CD4-positive, alpha-beta T cell (primary cell): ENCODE measurements around the gene KIF21A. TPM values are rescaled to one million over a fixed set of nuclear protein-coding genes. Genes with fewer than 3 reads are reported as not detected.
A peak's percentile ranks its signal among the peaks of the same experiment; 100 is the strongest.

Source experiments
- ATAC-seq: fragments of 200-7000 bp; cut with Tn5 transposase; one replicate; pipeline ENCODE4 v1.10.0; 2022; ENCODE audit warnings: mild to moderate bottlenecking; ENCODE audit not compliant: poor library complexity
- CTCF ChIA-PET: fragments of 350-600 bp; sonication (Branson Sonifier 250); formaldehyde crosslinking; loops from one replicate; lab custom pipeline; 2021; ENCODE audit warnings: antibody characterized with exemption, inconsistent platforms; lab: Charles Lee
- POLR2A ChIA-PET: fragments of 350-600 bp; sonication (Branson Sonifier 250); formaldehyde crosslinking; loops from one replicate; lab custom pipeline; 2021; ENCODE audit warnings: antibody characterized with exemption, inconsistent platforms; lab: Charles Lee
- DNase-seq, 14 experiments: peaks; one replicate each; pipeline ENCODE4 v3.0.0-alpha.2; 2013 to 2020; ENCODE audit warnings: mixed read lengths in 2 of 14
- H3K27ac ChIP-seq, 2 donors: one replicate each; pipeline versions ENCODE4 v1.5.1 to v1.7.0; 2013; ENCODE audit warnings: low read length in 2 of 2, low read depth in 1 of 2, mild to moderate bottlenecking in 1 of 2
- H3K27me3 ChIP-seq, 2 experiments: 1 replicate in 1 of 2; 2 replicates in 1 of 2; pipeline versions ENCODE4 v1.6.1 to v1.7.0; 2013; ENCODE audit warnings: low read length in 2 of 2, control low read depth in 1 of 2, mild to moderate bottlenecking in 1 of 2, moderate library complexity in 1 of 2; ENCODE audit not compliant: insufficient read depth in 2 of 2, control insufficient read depth in 1 of 2
- H3K36me3 ChIP-seq: one replicate; pipeline ENCODE4 v1.6.1; 2013; ENCODE audit warnings: low read length, control low read depth; ENCODE audit not compliant: insufficient read depth
- H3K4me1 ChIP-seq: one replicate; pipeline ENCODE4 v1.6.1; 2013; ENCODE audit warnings: low read length, control low read depth; ENCODE audit not compliant: insufficient read depth
- H3K4me3 ChIP-seq: one replicate; pipeline ENCODE4 v1.5.1; 2013; ENCODE audit warnings: mild to moderate bottlenecking, low read length, moderate library complexity
- H3K9me3 ChIP-seq, 2 experiments: 1 replicate in 1 of 2; 2 replicates in 1 of 2; pipeline versions ENCODE4 v1.6.1 to v1.7.0; 2013; ENCODE audit warnings: low read length in 2 of 2, mild to moderate bottlenecking in 2 of 2, control low read depth in 1 of 2, moderate library complexity in 1 of 2; ENCODE audit not compliant: control insufficient read depth in 1 of 2, insufficient read depth in 1 of 2
- H3K27ac Mint-ChIP-seq: one replicate; pipeline ENCODE4 v1.8.0; 2020; ENCODE audit warnings: mixed read lengths
- H3K27me3 Mint-ChIP-seq: one replicate; pipeline ENCODE4 v1.8.0; 2021; ENCODE audit warnings: mixed read lengths
- H3K36me3 Mint-ChIP-seq: one replicate; pipeline ENCODE4 v1.8.0; 2021; ENCODE audit warnings: low read depth, mixed read lengths
- H3K4me1 Mint-ChIP-seq: one replicate; pipeline ENCODE4 v1.8.0; 2021; ENCODE audit warnings: low read depth, mixed read lengths
- H3K4me3 Mint-ChIP-seq: one replicate; pipeline ENCODE4 v1.8.0; 2020; ENCODE audit warnings: mild to moderate bottlenecking, mixed read lengths
- H3K9me3 Mint-ChIP-seq: one replicate; pipeline ENCODE4 v1.8.0; 2020; ENCODE audit warnings: mixed read lengths
- CTCF ChIP-seq: fragments of 200-600 bp; IDR thresholded peaks from one replicate; pipeline ENCODE4 v1.8.0; 2022; ENCODE audit warnings: antibody characterized with exemption, mild to moderate bottlenecking
- intact Hi-C, 2 experiments: fragments of 100-400 bp; cut with DNase I in 1 of 2; cut with micrococcal nuclease in 1 of 2; formaldehyde crosslinking; loops; one replicate each; pipeline versions ENCODE4 v1.15.1 to v1.9.0; 2023 to 2025; cut with DNase I, micrococcal nuclease
- total RNA-seq, 174 experiments: library from RNA in 2 of 174; stranded (reverse) in 2 of 174; gene quantifications; one replicate each; pipeline ENCODE4 v1.2.3 and lab custom pipeline; 2021 to 2026

Gene KIF21A
- total RNA-seq, 2 experiments from 2014 or later: 3.2 to 3.4 TPM

GRCh38 chr12:39367494-39367893 lies 75.4 kb downstream of the KIF21A start:
- no peak for TF ChIP-seq CTCF
- Histone ChIP-seq H3K4me1 (no peaks in the 10 kb centered on the region), H3K27me3 (no peaks in the 10 kb centered on the region), H3K9me3 (no peaks in the 10 kb centered on the region), H3K4me3 (no peak overlapping the region), H3K27ac (no peak overlapping the region), H3K36me3 (peaks cover 7% of the 10 kb centered on the region)
- Mint-ChIP-seq H3K4me3 (no peak overlapping the region), H3K4me1 (no peaks in the 10 kb centered on the region), H3K27ac (no peak overlapping the region), H3K27me3 (no peaks in the 10 kb centered on the region), H3K36me3 (peaks cover 14% of the 10 kb centered on the region), H3K9me3 (no peaks in the 10 kb centered on the region)
- intact Hi-C loops: loop anchor here in 1 of 2 experiments (5.0 kb wide), 1 partner anchor 325 kb away; no protein-coding TSS in a partner anchor
- ChIA-PET CTCF (no interaction called here), POLR2A (no interaction called here)
- ATAC-seq (no peak), DNase-seq (no peak)

DNA sequence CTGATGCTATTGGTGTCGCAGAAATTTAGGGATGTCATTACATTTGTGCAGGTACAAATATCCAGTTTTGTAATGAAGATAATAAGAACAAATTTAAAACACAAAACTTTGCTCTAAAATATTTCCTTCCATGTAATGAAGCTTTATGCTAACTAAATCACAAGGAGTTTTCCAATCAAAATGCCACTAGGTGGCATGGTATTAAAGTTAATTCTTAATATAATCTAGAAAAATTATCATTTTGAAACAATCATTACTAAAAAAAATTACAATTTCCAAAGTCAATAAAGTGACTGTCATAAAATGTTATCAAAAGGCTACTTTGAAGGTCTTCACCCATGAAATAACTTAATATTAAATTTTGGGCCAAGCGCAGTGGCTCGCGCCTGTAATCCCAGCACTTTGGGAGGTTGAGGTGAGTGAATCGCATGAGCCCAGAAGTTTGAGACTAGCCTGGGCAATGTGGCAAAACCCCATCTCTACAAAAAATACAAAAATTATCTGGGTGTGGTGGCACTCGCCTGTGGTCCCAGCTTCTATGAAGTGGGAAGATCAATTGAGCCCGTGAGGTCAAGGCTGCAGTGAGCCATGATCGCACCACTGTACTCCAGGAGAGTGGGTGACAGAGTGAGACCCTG lies 77.4 kb downstream of the KIF21A start:
- H3K4me1 ChIP-seq: no peaks in the 10 kb centered on the region
- intact Hi-C loops: loop anchor here in 1 of 2 experiments (5.0 kb wide), 1 partner anchor 327 kb away; no protein-coding TSS in a partner anchor
- H3K27me3 ChIP-seq: no peaks in the 10 kb centered on the region
- no peak for TF ChIP-seq CTCF
- no peaks in the 10 kb centered on the region for H3K27me3 Mint-ChIP-seq
- ChIA-PET POLR2A (no interaction called here), CTCF (interaction anchor here (1.4 kb wide), 1 partner anchor 46 kb away, joined by 3 read pairs; no protein-coding TSS in a partner anchor)
- DNase-seq: peak in 1 of 14 experiments; percentile 20
- H3K36me3 ChIP-seq: peaks cover 11% of the 10 kb centered on the region
- H3K27ac ChIP-seq: no peak overlapping the region
- H3K4me3 Mint-ChIP-seq: no peak overlapping the region
- H3K9me3 Mint-ChIP-seq: no peaks in the 10 kb centered on the region
- H3K9me3 ChIP-seq: no peaks in the 10 kb centered on the region
- H3K4me1 Mint-ChIP-seq: no peaks in the 10 kb centered on the region
- H3K27ac Mint-ChIP-seq: no peak overlapping the region
- peaks cover 14% of the 10 kb centered on the region for H3K36me3 Mint-ChIP-seq
- no peak for ATAC-seq
- H3K4me3 ChIP-seq: no peak overlapping the region

DNA sequence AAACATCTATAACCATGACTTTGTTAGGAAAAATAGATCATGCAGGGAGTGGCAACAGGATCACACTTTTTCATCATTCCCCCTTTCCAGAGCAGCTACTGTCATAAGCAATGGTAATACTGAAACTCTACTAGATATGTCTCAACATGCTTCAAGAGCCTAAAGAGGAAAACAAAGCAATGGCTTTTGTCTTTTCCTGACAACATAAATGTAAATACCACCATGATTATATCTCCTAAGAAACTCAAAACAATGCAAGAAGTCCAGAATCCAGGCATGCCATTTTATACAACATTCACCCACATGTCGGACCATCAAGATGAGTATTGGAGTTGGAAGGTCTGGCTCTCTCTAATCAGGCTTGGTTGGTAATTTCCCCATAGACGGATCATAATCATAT lies 78.7 kb downstream of the KIF21A start:
- Mint-ChIP-seq H3K4me3 (no peak overlapping the region), H3K36me3 (peaks cover 14% of the 10 kb centered on the region), H3K9me3 (no peaks in the 10 kb centered on the region), H3K4me1 (no peaks in the 10 kb centered on the region), H3K27ac (no peak overlapping the region), H3K27me3 (no peaks in the 10 kb centered on the region)
- intact Hi-C loops: no loop called here
- POLR2A ChIA-PET: no interaction called here
- Histone ChIP-seq H3K27ac (no peak overlapping the region), H3K4me1 (no peaks in the 10 kb centered on the region), H3K9me3 (no peaks in the 10 kb centered on the region), H3K4me3 (no peak overlapping the region), H3K27me3 (no peaks in the 10 kb centered on the region), H3K36me3 (peaks cover 11% of the 10 kb centered on the region)
- no peak for ATAC-seq
- no peak for TF ChIP-seq CTCF
- DNase-seq: no peak
- CTCF ChIA-PET: no interaction called here
